K562 (cell line): ENCODE measurements around the gene SLC8A2. TPM values are rescaled to one million over a fixed set of nuclear protein-coding genes. Genes with fewer than 3 reads are reported as not detected.

Experiments used
- HDAC1 ChIP-seq, 2 experiments: fragments of 450-650 bp; IDR thresholded peaks; 2 replicates each; pipeline ENCODE4 v1.6.1; 2016 to 2017; ENCODE audit warnings: inconsistent platforms in 1 of 2, mild to moderate bottlenecking in 1 of 2, moderate library complexity in 1 of 2
- HLTF ChIP-seq: fragments of 450-650 bp; IDR thresholded peaks from 2 replicates; pipeline ENCODE4 v1.6.1; 2016
- MNT ChIP-seq, 2 experiments: fragments of 450-650 bp; conservative IDR thresholded peaks; 2 replicates each; pipeline ENCODE4 v1.6.1; 2017; ENCODE audit warnings: mild to moderate bottlenecking in 2 of 2, moderate library complexity in 2 of 2
- NELFE ChIP-seq: IDR thresholded peaks from 2 replicates; pipeline ENCODE4 v1.6.1; 2011; ENCODE audit warnings: mild to moderate bottlenecking; ENCODE audit not compliant: insufficient read depth, insufficient read length
- PHF8 ChIP-seq: fragments of 200-600 bp; sonication (generic); IDR thresholded peaks from 2 replicates; pipeline ENCODE4 v1.6.1; 2012; ENCODE audit warnings: mixed run types, mild to moderate bottlenecking, inconsistent platforms, low read length, moderate library complexity, borderline replicate concordance
- PKNOX1 ChIP-seq: fragments of 450-650 bp; IDR thresholded peaks from 2 replicates; pipeline ENCODE4 v1.6.1; 2016
- RBM39 ChIP-seq: fragments of 200-400 bp; formaldehyde crosslinking; optimal IDR thresholded peaks from 2 replicates; pipeline ENCODE3; 2018; ENCODE audit warnings: low read depth, low read length
- SAP30 ChIP-seq: fragments of 200-600 bp; sonication (generic); IDR thresholded peaks from 2 replicates; pipeline ENCODE4 v1.6.1; 2012; ENCODE audit warnings: borderline replicate concordance, low read depth, mild to moderate bottlenecking, moderate library complexity, low read length, control low read depth, inconsistent platforms; ENCODE audit not compliant: insufficient read depth, poor library complexity, severe bottlenecking
- SUPT5H ChIP-seq: fragments of 450-650 bp; IDR thresholded peaks from 2 replicates; pipeline ENCODE4 v1.6.1; 2016
- TARDBP ChIP-seq: fragments of 450-650 bp; IDR thresholded peaks from 2 replicates; pipeline ENCODE4 v1.6.1; 2016
- THAP7 ChIP-seq: fragments of 250-450 bp; sonication (Bioruptor Pico); IDR thresholded peaks from 2 replicates; pipeline ENCODE4 v1.5.0; 2021
- VEZF1 ChIP-seq: fragments of 200-800 bp; sonication (Bioruptor generic); IDR thresholded peaks from 2 replicates; pipeline ENCODE4 v1.6.1; 2017; ENCODE audit warnings: missing genetic modification characterization, missing compliant biosample characterization
- WHSC1 ChIP-seq: IDR thresholded peaks from one replicate; pipeline ENCODE4 v1.6.1; 2012; ENCODE audit warnings: low read length, control low read depth, inconsistent platforms
- YY1 ChIP-seq, 3 experiments: IDR thresholded peaks; 2 replicates each; pipeline ENCODE4 v1.6.1; 2011; ENCODE audit warnings: low read length in 2 of 3, mild to moderate bottlenecking in 2 of 3, moderate library complexity in 2 of 3, borderline replicate concordance in 1 of 3, control low read depth in 1 of 3, low read depth in 1 of 3; ENCODE audit not compliant: insufficient read depth in 3 of 3, insufficient replicate concordance in 2 of 3, control insufficient read depth in 1 of 3, insufficient read length in 1 of 3; ENCODE audit errors: extremely low read depth in 1 of 3
- ZBTB33 ChIP-seq: sonication (generic); formaldehyde crosslinking; IDR thresholded peaks from 2 replicates; pipeline ENCODE4 v1.8.1; 2023; ENCODE audit warnings: mild to moderate bottlenecking, missing genetic modification reagents
- ZNF165 ChIP-seq: fragments of 250-450 bp; sonication (Bioruptor Pico); IDR thresholded peaks from 2 replicates; pipeline ENCODE4 v1.4.0; 2020; ENCODE audit warnings: borderline replicate concordance
- ZNF740 ChIP-seq, 3 experiments: fragments of 200-800 bp in 1 of 3; sonication (Bioruptor generic) in 1 of 3; sonication (generic) in 1 of 3; formaldehyde crosslinking in 1 of 3; IDR thresholded peaks; 2 replicates each; pipeline versions ENCODE4 v1.6.1 to v1.8.0; 2016 to 2022; ENCODE audit warnings: mild to moderate bottlenecking in 2 of 3, missing compliant biosample characterization in 2 of 3, missing genetic modification characterization in 2 of 3, missing genetic modification reagents in 1 of 3
- polyA plus RNA-seq, 8 experiments: library from polyadenylated mRNA; depleted of rRNA in 4 of 8; stranded (reverse) in 5 of 8; unstranded in 3 of 8; fragments of >200 nt; fragmentation: Nextera tagmentation in 2 of 8; fragmentation: Illumina TruSeq in 1 of 8; extraction: Ambion mirVana in 2 of 8; extraction: Trizol in 1 of 8; gene quantifications; 2 replicates each; pipeline versions ENCODE4 v1.2.1 to v1.2.3, GENCODE V29; 2011 to 2014; ENCODE audit warnings: inconsistent platforms in 1 of 8, missing spikeins in 1 of 8
- total RNA-seq, 7 experiments: library from RNA; depleted of rRNA in 6 of 7; stranded (reverse); fragments of >200 nt in 6 of 7; fragmentation: Illumina TruSeq in 2 of 7; extraction: Trizol in 2 of 7; gene quantifications; 2 replicates each; pipeline versions ENCODE4 v1.2.1 to v1.2.3, GENCODE V29; 2011 to 2021; ENCODE audit warnings: low replicate concordance in 1 of 7

Gene SLC8A2
- total and polyA plus RNA-seq, 9 of the 15 experiments (the other 6 are each of a cell fraction or from before 2014, with no cell fraction given), result 0.07 to 0.66 (median 0.24) TPM; not detected in 3

GRCh38 chr19:47428177-47428894 is 43.4 kb downstream of the SLC8A2 start (continued):
- peak; percentile 43; the same call in 1 of the 2 replicates for TF ChIP-seq ZNF740 (CRISPR knock-in tag; IDR thresholded peaks at IDR 0.05)
- TF ChIP-seq ZNF740 (tag; IDR thresholded peaks at IDR 0.05), result no peak
- no peak for TF ChIP-seq ZNF165
- TF ChIP-seq HDAC1 (IDR thresholded peaks at IDR 0.05), result peak in 1 of 2 experiments; percentile 16; a peak in 1 of 4 replicates
- no peak for TF ChIP-seq WHSC1
- TF ChIP-seq THAP7 (CRISPR knock-in tag), result no peak
- 0 out of 2 replicates have a peak, but pooled peaks have one; percentile 33 for TF ChIP-seq VEZF1
- no peak for TF ChIP-seq RBM39
- TF ChIP-seq YY1 (IDR thresholded peaks at IDR 0.05; ENCODE audit: borderline replicate concordance in 1 of 3, control insufficient read depth in 1 of 3, extremely low read depth in 1 of 3, insufficient read depth in 3 of 3, insufficient read length in 1 of 3, insufficient replicate concordance in 2 of 3, low read depth in 1 of 3, low read length in 2 of 3), result no peak
- peak; percentile 97 for TF ChIP-seq PKNOX1
- TF ChIP-seq PHF8, result no peak
- no peak for TF ChIP-seq TARDBP
- peak; percentile 7 for TF ChIP-seq SAP30
- TF ChIP-seq NELFE, result no peak
- TF ChIP-seq HLTF, result no peak
- TF ChIP-seq ZBTB33, result 0 out of 2 replicates have a peak, but pooled peaks have one; percentile 40
- TF ChIP-seq SUPT5H, result no peak
- peak in 1 of 2 experiments; percentile 78; a peak in 3 of 4 replicates for TF ChIP-seq MNT (conservative IDR thresholded peaks at IDR 0.05)
